CD4-positive, alpha-beta T cell treated with Interleukin-6 for 4 hours (primary cell): Measurements from ENCODE around the gene CRYBG1.
"Not testable (repeated sequence)": the region's sequence is repeated elsewhere in the genome, so short reads cannot be mapped to it uniquely, and the experiment has no call there.

Experiments used
- DNase-seq: peaks from one replicate; pipeline ENCODE4 v3.0.0-alpha.2; 2020; ENCODE audit warnings: mixed read lengths

Gene CRYBG1

DNA sequence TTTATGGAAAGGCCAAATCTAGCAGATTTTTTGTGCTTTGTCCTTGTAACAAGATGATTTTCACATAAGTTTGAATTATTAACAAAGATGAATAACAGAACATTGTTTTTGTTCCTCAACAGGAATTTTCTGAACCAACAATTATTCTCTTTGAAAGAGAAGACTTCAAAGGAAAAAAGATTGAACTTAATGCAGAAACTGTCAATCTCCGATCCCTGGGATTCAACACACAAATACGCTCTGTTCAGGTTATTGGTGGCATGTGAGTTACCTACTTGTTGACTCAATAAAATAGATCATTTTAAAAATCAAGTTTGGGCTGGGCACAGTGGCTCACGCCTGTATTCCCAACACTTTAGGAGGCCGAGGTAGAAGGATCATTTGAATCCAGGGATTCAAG is 197.8 kb downstream of the CRYBG1 start:
- no peak for DNase-seq

DNA sequence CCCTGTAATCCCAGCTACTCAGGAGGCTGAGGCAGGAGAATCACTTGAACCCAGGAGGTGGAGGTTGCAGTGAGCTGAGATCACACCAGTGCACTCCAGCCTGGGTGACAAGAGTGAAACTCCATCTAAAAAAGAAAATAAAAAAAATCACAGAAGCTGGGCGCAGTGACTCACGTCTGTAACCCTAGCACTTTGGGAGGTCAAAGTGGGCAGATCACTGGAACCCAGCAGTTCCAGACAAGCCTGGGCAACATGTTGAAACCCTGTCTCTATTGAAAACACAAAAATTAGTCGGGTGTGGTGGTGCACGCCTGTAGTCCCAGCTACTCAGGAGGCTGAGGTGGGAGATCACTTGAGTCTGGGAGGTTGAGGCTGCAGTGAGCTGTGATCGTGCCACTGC is 199.1 kb downstream of the CRYBG1 start:
- not testable (repeated sequence) for DNase-seq

DNA sequence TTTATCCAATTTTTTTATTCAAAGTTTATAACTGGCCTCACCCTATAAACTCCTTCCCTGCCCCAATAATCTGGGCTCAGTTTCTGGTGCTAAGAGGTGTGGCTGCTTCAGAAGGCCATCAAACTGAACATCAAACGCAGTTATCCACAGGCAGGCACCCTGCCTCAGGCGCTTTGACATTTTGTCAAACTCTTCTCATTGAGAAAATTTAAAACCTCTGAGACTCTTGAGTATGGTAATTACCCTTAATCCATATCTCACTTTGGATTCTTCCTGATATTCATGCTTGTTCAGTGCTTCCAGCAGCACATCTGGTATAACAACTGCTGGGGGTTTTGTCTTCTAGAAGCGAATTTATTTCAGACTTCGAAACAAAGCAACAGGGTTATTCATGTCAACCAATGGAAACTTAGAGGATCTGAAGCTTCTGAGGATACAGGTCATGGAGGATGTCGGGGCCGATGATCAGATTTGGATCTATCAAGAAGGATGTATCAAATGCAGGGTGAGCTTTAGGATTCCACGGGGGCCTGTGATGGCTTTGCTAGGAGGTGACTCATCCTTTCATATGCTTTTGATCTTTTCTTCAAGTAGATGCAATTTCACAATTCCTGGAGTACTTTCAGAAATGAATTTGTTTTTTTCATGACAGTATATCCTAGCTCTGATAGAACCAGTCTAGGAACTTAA is 200.6 kb downstream of the CRYBG1 start:
- DNase-seq = peak; percentile 16

DNA sequence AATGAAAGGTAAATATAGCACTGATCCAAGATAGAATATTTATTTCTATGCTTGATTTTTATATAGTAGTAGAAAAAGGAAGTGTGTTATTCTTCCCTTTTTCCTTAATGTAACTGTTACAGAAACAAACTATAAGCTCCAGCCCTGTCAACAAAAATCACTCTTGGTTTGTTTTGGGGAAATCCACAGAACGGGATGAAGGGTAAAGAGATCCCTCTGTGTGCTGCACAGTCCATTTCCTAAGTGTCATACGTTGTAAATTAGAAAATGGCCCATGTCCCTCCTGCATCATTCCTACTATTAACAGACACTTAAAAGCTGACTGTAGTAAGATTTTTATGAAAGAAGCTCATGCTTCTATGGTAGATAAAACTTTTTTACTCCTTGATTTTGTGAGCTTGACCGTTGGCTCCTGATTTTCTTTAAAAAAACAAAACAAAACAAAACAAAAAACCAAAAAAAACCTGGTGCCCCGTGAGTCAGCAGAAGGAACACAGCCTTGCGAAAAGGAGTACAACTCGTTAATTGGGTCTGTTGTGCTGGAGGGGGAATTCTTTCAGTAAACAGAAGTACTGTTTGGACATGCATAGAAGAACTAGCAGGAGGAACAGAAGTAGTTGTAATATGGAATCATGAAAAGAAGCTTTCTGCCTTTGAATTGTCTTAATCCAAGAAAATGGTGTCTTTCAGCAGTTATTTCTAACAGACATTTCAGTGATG is 201.3 kb downstream of the CRYBG1 start:
- no peak for DNase-seq

- DNase-seq = no peak
These were observed 203.1 kb downstream of the CRYBG1 start for GRCh38 chr6:106563614-106564013.

DNA sequence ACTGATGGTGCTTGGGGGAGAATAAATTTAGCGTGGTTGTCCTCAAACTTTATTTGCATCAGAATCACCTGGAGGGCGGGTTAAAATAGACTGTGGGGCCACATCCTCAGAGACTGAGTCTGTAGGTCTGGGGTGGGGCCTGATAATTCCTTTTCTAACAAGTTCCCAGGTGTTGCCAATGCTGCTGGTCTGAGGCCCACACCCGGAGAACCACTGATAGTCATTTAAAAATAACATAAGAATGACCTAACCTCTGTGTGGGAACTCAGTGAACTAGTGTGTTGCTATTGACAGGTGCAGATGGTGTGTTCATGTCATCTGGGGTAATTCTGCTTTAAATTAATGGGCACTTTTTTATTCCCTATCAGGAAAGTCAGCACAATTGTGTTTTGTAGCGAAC is 204.0 kb downstream of the CRYBG1 start:
- no peak for DNase-seq

- DNase-seq = no peak
These were observed 208.0 kb downstream of the CRYBG1 start for GRCh38 chr6:106568530-106568929.

DNA sequence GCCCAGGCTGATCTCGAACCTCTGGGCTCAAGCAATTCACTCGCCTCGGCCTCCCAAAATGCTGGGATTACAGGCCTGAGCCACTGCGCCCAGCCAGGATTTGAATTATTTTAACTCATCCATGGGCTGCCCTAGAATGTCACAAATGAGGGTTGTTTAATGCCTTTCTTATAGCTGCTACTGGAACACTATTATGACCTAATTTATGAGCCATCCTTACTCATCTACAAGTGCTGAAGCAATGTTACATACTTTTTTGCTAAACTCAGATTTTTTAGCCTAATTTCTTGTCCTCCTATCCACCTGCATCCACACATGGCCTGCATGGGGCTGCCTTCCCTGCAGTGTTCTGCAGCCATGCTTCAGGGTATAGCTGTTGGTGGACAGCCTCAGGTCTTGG is 208.9 kb downstream of the CRYBG1 start:
- DNase-seq = no peak

DNA sequence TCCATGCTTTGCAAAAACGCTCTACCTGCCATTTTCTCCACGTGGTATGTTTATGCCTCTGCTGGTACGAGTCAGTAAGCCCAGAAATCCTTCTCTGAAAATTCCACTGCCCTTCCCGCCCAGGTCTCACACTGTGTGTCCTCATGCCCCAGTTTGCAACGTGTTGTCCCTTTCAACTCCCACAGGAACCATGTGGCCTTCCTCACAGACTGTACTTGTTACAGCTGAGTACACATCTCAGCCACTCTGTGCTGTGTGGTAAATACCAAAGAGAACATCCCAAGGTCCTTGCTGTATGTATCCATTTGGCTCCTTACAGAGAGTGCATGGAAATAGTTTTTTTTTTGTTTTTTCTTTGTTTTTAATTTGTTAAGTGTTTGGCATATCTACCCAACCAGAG is 211.9 kb downstream of the CRYBG1 start:
- no peak for DNase-seq

DNA sequence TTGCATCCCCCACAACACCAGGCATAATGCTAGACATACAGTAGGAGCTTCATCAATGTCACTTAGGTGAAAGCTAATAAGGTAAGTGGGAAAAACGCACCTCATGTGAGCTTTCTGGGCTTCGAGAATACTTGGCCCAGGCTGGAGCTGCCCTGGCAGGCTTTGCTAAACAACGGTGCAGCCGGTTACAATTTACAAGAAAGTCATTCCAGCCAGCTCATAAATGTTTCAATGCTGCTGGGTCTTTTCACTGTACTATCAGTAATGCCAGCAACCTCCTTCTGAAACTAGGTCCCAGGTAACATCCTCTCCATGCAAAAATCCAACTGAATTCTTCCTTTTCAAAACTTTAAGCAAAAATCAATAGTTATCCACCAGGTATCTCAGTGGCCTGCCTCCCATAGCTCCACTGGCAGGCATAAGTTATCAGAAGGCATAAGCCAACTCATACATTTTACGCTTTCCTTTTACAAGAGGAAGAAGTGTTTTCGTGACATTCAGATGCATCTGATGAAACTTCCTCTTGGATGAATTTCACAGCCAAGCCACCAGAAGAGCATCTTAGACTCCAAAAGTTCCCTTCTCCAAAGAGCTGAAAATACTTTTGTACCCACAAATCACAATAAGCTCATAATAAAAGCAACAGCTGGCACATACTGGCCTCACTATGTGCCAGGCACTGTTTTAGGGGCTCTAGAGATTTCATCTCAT is 212.5 kb downstream of the CRYBG1 start:
- DNase-seq = no peak

DNA sequence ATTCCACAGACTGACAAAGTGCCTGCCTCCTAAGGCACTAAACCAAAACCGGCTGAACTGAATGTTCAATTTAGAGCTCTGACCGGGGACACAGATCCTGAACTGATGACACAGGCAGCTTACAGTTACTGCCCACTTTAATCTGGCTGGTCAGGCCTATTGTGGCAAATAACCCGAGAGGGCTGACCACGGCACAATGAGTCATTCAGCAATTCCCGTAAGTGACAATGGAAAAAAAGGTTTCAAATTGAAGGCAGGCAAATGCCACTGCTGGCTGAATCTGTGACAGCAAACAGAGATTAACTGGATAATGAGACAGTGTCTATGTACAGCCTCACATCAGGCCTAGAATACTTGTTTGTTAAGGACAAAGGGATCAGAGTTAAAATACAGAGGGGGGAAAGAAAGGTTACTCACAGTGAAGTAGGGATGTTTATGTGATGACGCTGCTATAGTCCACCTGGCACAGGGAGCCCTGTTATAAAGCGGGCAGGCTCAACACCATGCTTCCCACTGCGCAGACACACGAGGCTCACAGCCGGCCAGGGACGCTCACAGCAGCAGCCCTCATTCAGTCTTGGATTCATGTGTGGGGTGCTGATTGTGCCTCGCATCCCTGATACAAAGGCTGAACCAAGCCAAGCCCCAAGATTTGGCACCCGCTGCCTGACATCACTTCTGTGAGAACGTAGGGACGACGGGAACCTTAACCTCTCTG is 214.4 kb downstream of the CRYBG1 start:
- DNase-seq = no peak

DNA sequence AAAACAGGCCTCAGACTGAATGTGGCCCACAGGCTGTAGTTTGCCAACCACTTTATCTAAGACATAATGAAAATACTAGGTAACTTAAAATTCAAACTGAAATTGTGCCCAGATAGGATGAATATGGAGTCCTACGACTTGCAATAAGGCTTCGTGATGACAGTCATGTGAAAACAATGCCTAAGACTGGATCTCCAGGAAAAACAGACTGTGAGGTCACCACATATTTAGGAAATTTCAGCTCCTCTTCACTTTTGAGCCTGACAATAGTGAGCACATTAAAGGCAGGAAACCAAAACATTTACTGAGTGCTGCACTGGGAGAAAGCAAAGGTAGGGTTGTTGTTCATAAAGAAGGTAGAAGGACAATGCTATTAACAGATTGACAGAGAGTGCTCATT is 218.8 kb downstream of the CRYBG1 start:
- DNase-seq = no peak

DNA sequence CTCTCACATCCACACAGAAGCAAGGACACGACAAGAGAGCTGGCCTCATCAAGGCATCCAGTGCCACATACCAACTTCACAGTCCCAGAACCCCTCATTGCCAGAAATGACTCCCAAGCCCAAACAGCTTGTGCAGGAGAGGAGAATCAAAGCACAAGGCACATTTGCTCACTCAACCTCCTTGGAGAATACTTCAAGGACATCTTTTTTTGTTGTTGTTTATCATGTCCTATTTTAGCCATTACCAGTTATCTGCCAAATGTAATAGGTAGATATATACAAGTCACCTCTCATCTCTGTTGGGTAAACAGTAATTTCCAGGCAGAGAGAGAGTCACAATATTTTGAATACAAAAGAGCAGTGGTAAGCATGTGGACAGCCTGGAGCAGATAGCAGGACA is 221.0 kb downstream of the CRYBG1 start:
- no peak for DNase-seq

GRCh38 chr6:106586815-106587415 is 226.4 kb downstream of the CRYBG1 start:
- DNase-seq = no peak

GRCh38 chr6:106588937-106589336 is 228.4 kb downstream of the CRYBG1 start:
- DNase-seq = not testable (repeated sequence)

GRCh38 chr6:106591111-106591825 is 230.8 kb downstream of the CRYBG1 start:
- no peak for DNase-seq

- DNase-seq = no peak
These were observed 238.9 kb downstream of the CRYBG1 start for GRCh38 chr6:106599440-106599839.

- no peak for DNase-seq
These were observed 239.8 kb downstream of the CRYBG1 start for GRCh38 chr6:106600329-106600728.

DNA sequence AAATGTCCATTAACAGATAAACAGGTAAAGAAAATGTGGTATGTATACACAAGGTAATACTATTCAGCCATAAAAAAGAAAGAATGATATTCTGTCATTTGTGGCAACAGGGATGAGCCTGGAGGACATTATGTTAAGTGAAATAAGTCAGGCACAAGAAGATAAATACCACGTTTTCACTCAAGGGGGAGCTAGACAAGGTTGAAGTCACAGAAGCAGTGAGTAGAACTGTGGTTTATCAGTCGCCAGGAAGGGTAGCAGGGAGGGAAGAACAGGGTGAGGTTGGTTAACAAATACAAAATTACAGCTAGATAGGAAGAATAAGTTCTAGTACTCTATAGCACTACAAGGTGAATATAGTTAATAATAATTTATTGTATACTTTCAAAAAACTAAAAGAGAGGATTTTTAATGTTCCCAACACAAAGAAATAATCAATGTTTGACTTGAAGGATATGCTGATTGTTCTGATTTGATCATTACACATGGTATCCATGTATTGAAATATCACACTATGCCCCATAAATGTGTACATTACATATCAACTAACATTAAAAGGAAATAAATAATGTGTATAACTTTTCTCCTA is 247.7 kb downstream of the CRYBG1 start:
- DNase-seq = peak; percentile 22

DNA sequence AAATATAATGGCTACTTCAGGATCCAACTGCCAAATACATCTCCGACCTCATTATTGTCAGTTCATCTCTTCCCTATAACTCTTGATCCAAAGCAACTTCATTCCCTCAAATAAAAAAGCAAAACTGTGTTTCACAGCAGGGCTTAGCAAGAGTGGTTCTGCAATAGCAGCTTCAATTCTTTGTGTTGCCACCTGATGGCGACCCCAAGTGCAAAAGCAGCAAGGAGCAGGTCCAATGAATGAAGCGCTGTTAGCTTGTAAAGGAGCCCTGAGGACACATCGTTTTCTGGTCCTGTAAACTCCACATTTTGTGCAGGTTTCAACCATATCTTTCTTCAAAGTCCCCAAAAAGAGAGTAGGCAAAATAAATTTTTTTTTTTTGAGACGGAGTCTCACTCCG is 249.2 kb downstream of the CRYBG1 start:
- no peak for DNase-seq

DNA sequence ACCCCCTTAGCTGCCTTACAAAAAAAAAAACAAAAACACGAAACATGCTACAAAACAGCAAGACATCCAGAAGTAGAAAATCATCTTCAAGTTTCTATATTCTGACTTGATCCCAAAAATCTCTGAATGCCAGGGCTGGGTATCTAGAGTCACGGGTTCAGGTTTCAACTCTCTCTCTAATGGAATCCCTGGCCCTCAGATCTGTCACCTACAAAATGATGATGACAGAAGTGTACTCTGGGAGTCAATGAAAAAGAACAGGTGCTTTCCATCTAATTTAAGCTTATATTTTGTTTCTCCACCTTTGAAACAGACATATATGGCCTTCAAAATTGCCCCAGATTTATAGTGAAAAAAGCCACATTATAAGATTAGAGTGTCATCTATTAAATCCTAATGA is 250.5 kb downstream of the CRYBG1 start:
- DNase-seq = no peak
